Stimulated activated CD4-positive, alpha-beta T cell treated with anti-CD3 and anti-CD28 coated beads, Interleukin-2, amount 100 ng/mL, for 24 hours (primary cell): Measurements from ENCODE around the gene WDR90.
A peak's percentile ranks its signal among the peaks of the same experiment; 100 is the strongest.

Experiments
- DNase-seq, 2 donors: peaks; one replicate each; pipeline ENCODE4 v3.0.0-alpha.2; 2020

The WDR90 gene

DNA sequence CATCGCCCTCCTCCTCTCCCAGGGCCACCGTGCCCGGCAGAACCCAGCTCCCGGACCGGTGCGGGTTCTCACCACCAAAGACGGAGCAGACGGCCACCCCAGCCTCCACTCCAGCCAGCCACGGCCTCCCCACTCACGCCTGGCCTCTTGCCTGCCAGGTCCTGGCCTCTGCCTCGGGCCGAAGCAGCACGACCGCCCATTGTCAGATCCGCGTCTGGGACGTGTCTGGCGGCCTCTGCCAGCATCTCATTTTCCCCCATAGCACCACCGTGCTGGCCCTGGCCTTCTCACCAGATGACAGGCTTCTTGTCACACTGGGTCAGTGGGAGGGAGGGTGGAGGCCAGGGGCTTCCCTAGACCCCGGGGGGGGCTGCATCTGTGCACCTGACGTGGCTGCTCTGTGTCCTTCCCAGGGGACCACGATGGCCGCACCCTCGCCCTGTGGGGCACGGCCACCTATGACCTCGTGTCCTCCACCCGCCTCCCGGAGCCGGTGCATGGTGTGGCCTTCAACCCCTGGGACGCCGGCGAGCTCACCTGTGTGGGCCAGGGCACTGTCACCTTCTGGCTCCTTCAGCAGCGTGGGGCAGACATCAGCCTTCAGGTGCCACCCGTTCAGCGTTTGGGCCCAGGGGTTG lies 12.1 kb downstream of the WDR90 start:
- DNase-seq, result no peak

DNA sequence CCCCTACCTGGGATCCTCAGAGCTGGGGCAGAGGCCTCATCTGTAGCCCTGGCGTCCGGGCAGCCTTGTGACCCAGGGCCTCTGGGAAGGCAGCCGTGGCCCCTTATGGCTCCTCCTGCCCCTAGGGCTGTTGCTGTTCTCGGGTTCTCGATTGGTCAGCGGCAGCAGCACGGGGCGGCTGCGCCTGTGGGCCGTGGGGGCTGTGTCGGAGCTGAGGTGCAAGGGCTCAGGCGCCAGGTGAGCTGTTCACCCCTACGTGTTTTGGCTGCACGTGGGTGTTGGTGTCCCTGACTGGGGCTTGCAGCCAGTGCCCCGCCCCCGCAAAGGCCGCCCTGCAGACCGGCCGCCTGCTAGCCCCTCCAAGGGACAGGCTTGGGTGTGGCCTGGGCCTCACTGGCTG lies 12.9 kb downstream of the WDR90 start:
- DNase-seq, result no peak

DNA sequence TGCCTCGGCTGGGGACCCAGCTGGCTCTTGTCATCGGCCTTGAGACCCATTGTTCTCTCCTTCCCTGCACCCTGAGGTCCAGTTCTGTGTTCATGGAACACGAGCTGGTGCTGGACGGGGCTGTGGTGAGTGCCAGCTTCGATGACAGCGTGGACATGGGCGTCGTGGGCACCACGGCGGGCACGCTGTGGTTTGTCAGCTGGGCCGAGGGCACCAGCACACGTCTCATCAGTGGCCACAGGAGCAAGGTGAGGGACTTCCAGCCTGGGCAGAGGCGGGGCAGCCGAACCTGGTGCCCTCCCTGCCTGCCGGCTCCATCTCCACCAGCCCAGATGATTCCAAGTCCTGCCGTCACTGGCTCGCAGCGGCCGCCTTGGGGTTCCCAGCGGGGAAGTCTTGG lies 13.4 kb downstream of the WDR90 start:
- no peak for DNase-seq

DNA sequence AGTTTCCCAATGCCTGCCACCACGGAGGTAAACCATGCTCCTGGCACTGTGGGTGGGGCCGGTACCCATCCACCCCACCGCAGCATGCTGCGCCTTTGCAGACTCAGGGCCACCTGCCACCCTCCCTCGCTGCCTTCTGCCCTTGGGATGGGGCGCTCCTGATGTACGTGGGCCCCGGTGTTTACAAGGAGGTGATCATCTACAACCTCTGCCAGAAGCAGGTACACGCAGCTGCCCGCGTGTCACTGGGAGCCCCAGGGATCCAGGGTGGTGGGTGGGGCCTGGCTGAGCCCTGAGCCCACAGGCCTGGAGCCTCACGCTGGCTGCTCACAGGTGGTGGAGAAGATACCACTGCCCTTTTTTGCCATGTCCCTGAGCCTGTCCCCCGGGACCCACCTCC lies 17.4 kb downstream of the WDR90 start:
- no peak for DNase-seq

DNA sequence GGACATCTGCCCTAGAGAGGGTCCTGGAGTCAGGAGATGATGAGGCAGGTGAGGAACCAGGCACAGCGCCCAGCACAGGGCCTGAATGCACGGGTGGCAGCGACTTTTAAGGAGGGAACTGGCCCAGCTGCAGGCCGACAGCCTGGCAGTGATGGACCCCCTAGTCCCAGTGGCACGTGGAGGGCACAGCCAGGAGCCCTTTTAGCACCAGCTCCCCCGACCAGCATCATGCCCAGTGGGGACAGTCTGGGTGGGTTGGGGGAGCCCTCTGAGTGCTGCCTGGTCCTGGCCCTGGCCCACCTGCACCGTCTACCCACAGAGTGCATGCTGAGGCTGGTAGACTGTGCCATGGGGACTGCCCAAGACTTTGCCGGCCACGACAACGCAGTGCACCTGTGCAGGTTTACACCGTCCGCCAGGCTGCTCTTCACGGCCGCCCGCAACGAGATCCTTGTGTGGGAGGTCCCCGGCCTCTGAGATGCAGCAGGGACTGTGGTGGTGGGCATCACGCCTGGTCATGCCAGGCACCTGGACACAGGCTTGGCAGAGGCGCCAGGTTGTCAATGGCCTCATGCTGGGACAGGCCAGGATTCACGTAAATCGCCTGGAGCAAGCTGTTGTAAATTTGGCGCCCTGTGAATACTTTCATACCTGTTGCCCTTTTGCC lies 18.1 kb downstream of the WDR90 start:
- no peak for DNase-seq

DNA sequence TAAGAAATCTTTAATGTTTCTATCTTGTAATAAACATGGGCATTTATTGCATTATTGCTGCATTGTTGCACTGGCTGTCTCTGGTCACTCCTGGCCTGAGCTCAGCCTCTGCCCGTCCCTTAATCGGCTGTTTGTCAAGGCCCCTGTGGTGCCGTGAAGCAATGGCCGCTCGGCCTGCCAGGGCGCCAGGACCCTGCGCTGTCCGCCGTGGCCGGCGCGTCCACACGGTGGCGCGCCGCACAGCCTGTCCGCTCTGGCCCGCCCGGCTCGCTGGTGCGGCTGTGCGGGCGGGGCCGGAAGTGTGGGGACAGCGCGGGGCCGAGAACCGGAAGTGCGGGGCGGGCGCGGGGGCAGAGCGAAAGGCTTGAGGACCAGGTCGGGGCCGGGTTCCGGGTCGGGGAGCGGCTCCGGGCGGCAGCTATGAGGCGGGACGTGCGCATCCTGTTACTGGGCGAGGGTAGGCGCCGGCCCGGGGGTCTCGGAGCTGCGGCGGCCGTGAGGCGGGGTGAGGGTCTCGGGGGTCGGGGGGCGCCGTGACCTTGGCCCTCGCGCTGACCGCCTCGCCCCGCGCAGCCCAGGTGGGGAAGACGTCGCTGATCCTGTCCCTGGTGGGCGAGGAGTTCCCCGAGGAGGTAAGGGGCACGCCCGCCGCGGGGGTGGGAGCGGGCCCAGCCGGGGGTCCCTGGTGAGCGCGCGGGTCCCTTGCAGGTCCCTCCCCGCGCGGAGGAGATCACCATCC lies 18.8 kb downstream of the WDR90 start, which contains the start of gene RHOT2:
Gene RHOT2, plus strand, starts transcription at position 353 of the 739 bp plus-strand sequence. Its CDS starts 68 bp downstream, at position 421.
- DNase-seq, result peak; percentile 94 to 96

DNA sequence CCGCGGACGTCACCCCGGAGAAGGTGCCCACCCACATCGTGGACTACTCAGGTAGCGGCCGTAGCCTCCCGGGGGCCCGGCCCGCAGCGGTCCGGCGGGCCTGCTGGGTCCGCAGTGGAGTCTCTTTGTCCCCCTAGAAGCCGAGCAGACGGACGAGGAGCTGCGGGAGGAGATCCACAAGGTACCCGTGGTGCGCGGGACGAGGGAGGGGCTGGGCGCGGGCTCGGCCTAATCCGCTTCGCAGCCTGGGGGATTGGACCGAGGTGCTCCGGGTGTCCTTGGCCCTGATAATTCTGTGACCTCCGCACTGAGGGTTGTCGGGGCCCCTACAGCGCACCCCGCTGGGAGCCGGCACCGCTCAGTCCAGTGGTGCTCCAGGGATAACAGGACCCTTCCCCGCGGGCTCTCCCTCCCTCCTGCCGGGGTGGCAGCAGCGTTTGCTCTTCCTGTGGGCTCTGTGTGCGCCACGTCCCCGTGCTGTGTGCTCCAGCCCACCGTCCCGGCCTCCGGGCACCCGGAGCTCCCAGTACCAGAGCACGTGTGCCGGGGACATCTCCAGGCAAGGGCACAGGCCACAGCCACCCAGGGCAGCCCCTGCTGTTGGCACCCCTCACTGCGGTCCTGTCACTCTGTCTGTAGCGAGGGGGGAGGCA lies 19.5 kb downstream of the WDR90 start:
- DNase-seq, result peak in 1 of 2 donors; percentile 31

DNA sequence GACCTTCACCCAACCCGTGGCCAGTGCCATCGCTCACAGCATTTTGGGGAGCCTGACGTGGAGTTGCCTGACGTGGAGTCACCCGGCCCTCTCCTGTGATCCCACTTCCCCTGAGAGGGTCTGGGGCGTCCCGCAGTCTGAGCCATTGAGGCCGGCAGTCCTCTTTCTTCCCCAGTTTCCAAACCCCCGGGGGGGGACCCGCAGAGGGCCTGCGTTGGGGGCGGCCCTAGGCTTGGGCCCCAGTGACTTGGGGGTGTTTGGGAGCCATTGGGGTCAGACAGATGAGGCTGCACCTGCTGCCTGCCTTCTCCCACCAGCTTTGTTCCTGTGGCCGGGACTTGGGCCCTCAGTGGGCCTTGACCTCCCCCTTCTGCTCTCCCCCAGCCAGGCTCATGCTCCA lies 20.5 kb downstream of the WDR90 start:
- no peak for DNase-seq

DNA sequence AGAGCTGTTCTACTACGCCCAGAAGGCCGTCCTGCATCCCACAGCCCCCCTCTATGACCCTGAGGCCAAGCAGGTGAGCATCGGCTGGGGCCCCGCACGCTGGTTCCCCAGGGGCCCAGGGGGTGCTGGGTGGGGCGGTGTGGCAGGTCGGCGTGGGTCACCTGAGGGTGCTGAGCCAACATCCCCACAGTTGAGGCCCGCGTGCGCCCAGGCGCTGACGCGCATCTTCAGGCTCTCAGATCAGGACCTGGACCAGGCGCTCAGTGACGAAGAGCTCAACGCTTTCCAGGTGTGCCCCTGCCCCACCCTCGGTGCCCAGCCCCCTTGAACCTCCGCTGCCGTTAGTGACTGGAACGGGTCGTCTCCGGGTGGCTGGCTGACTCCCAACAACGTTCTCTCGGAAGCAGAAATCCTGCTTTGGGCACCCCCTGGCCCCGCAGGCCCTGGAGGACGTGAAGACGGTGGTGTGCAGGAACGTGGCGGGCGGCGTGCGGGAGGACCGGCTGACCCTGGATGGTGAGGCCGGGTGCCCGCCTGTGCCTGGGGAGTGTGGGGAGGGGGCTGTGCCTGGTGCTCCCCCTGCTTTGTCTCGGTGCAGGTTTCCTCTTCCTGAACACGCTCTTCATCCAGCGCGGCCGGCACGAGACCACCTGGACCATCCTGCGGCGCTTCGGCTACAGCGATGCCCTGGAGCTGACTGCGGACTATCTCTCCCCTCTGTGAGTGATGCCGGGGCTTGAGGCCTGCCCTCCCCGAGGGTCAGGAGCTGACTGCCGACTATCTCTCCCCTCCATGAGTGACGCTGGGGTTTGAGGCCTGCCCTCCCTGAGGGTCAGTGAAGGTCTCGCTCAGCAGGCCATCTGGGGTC lies 21.6 kb downstream of the WDR90 start:
- no peak for DNase-seq

DNA sequence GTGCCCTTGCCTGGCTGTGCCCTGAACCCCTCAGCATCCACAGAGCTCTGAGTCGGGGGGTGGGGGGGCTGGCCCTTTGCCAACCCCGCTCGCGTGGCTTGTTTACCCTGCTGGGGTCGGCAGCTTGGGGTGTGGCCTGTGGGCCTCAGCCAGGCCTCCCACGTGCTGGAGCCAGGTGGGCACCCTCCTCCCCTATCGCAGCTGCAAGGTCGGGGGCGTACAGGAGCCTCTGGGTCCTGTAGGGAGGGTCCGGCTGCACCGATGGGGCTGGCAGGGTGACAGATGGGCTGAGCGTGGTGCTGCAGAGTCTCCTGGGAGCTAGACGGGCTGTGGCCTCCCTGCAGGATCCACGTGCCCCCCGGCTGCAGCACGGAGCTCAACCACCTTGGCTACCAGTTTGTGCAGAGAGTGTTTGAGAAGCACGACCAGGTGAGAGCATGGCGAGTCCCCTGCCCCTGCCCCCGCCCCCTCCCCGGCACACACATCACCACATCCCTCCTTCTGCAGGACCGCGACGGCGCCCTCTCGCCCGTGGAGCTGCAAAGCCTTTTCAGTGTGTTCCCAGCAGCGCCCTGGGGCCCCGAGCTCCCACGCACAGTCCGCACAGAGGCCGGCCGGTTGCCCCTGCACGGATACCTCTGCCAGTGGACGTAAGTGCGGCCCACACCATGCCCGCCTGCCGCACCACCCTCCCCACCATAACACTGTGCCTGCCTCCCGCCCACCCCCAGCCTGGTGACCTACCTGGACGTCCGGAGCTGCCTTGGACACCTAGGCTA lies 22.4 kb downstream of the WDR90 start:
- no peak for DNase-seq

DNA sequence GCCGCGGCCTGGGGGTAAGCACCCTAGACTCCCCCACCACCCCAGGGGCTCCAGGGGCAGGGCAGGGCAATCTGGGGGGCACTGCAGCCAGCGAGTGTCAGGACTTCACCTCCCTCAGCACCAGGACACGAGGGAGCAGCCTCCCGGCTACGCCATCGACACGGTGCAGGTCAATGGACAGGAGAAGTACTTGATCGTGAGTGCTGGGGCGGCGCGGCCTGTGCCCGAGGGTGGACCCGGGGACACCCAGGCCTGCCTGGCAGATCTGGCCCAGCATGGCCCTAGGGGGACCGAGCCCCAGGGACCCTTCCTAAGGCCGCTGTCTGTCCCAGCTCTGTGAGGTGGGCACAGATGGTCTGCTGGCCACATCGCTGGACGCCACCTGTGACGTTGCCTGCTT lies 23.2 kb downstream of the WDR90 start:
- no peak for DNase-seq

DNA sequence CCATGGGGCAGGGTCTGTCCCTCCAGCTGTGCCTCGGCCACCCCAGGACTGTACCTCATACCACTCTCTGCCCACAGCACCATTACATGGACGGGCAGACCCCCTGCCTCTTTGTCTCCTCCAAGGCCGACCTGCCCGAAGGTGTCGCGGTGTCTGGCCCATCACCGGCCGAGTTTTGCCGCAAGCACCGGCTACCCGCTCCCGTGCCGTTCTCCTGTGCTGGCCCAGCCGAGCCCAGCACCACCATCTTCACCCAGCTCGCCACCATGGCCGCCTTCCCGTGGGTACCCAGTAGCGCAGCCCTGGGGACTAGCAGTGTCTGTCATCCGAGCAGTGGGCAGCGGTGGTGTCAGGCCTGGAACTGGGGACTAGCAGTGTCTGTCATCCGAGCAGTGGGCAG lies 23.7 kb downstream of the WDR90 start:
- no peak for DNase-seq

DNA sequence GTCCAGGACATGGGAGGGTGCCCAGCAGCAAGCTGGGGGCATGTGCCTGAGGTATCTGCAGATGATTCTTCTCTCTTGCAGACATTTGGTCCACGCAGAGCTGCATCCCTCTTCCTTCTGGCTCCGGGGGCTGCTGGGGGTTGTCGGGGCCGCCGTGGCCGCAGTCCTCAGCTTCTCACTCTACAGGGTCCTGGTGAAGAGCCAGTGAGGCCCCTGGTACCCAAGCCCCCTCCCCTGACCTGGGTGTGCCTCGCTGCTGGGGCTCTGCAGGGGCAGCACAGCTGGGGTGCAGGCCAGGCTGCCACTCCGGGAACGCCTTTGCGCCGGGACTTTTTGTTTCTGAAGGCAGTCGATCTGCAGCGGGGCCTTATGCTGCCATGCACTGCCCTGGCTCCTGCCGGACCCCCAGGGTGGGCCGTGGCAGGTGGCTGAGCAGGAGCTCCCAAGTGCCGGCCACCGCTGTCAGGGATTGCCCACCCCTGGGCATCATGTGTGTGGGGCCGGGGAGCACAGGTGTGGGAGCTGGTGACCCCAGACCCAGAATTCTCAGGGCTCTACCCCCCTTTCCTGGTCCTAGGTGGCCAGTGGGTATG lies 24.3 kb downstream of the WDR90 start:
- DNase-seq, result no peak

DNA sequence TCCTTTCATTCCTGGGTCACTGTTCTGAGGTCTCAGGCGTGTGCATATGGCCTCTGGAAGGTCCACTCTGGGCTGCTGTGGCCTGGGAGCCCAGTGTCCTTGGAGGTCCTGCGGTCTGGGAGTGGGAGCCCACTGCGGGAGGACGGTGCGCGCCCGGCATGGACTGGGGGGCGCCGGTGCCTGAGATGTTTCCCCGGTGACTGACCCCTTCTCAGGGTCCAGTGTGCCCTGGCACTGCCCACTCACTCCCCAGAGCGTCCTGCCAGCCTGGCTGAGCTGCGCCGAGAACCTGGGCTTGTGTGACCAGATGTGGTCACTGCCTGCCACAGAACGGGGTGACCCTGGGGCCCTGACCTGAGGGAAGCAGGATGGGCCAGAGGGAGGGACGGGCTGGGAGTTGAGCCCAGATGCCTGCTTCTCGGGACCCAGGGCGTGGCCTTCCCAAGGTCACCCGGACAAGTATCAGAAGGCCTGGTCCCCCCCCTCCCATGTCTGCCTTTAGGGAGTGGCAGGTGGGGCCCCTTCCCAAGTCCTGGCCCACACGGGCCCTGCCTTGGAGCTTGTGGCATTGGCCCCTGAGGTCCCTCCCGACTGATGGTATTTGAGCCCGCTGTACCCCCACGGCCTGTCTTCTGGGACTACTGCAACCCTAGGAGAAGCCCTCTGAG lies 25.2 kb downstream of the WDR90 start:
- no peak for DNase-seq

DNA sequence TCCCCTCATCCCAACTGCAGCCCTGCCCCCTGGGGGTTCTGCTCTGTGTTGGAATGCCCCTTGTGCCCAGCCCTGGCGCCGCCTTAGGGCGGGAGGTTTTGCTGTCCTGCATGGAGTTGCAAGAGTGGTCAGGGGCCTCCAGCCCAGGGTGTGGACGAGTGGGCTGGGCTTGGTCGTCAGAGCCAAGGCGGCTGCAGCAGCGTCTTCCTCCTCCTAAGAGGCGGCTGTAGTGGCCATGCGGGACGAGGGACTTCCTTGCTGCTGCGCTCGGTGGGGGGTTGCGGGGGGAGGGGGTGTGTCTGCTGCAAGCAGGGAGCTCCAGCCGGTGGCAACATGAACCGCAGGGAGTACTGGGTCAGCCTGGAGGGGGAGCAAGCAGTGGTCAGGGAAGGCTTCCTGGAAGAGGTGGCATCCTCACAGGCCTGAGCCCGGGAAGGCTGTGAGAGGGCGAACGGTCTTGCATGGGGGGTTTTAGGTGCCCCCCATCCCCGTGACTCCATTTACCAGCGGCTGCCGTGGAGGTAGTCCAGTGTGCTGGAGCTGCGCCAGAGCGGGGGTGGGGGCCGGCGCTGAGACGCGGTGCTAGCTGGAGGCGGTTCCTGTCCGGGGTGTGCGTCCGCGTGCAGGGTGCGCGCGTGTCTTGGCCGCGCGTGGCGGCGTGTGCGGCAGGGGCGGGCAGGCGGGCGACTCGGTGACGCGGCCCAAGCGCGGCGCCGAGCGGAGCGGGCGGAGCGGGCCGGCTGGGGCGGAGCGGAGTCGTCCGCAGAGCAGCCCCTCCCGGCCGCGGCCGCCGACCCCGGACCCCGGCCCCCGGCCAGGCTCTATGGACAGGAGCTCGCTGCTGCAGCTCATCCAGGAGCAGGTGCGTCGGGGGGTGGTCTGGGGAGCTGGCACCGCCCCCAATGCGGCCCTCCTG lies 26.1 kb downstream of the WDR90 start, which contains the start of gene RHBDL1:
Gene RHBDL1, plus strand, starts transcription at position 704 of the 916 bp plus-strand sequence. Its CDS starts 120 bp downstream, at position 824.
- DNase-seq, result no peak

DNA sequence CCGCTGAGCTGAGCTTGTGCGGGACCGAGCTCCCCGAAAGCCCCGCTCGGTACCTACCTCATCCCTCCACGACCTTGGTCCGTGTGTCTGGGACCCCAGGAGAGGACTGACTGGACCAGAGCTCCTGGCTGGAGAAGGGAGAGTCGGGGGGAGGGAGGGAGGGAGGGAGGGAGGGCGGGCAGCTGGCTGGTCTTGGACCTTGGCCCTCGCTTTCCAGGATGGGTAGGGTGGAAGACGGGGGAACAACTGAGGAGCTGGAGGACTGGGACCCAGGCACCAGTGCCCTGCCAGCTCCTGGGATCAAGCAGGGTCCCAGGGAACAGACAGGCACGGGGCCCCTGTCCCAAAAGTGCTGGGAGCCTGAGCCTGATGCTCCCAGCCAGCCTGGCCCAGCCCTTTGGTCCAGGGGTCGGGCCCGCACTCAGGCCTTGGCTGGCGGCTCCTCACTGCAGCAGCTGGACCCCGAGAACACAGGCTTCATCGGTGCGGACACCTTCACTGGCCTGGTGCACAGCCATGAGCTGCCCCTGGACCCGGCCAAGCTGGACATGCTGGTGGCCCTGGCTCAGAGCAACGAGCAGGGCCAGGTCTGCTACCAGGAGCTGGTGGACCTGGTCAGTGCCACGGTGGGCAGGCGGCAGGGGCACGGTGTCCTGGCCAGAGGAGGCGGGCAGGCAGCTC lies 26.9 kb downstream of the WDR90 start:
- DNase-seq, result no peak

DNA sequence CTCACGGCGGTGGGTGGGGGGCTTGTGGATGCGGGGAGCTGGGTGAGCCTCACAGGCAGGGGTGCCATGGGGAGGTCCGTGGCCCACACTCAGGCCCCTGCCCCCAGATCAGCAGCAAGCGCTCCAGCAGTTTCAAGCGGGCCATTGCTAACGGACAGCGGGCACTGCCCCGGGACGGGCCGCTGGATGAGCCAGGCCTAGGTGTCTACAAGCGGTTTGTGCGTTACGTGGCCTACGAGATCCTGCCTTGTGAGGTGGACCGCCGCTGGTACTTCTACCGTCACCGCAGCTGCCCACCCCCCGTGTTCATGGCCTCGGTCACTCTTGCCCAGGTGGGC lies 27.4 kb downstream of the WDR90 start:
- DNase-seq, result no peak

DNA sequence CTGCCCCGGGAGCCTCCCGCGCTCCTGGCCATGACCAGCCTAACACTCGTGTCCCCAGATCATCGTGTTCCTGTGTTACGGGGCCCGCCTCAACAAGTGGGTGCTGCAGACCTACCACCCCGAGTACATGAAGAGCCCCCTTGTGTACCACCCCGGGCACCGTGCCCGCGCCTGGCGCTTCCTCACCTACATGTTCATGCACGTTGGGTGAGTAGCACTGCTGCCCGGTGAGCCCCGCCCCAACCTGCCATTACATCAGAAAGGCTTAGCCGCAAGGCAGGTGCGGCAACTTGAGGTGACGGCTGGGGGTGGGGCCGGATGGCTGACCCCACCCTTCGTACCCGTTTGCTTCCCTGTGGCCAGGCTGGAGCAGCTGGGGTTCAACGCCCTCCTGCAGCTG lies 27.7 kb downstream of the WDR90 start:
- DNase-seq, result no peak
